Loucy (cell line): ENCODE results near the gene TRPM3.

Experiments
- H2AFZ ChIP-seq: fragments of 200-600 bp; sonication (generic); 2 replicates; pipeline ENCODE4 v1.6.0; 2016; ENCODE audit warnings: antibody characterized with exemption, mild to moderate bottlenecking, low read length, moderate library complexity
- H3F3A ChIP-seq: fragments of 200-600 bp; 2 replicates; pipeline ENCODE4 v1.6.0; 2016; ENCODE audit warnings: antibody characterized with exemption, low read depth, mild to moderate bottlenecking
- H3K27me3 ChIP-seq: fragments of 200-600 bp; sonication (generic); 2 replicates; pipeline ENCODE4 v1.6.1; 2014; ENCODE audit warnings: low read length, mild to moderate bottlenecking; ENCODE audit not compliant: insufficient read depth, poor library complexity, severe bottlenecking
- H3K36me3 ChIP-seq: fragments of 200-600 bp; sonication (generic); 2 replicates; pipeline ENCODE4 v1.6.1; 2016; ENCODE audit warnings: low read length; ENCODE audit not compliant: insufficient read depth
- H3K4me1 ChIP-seq: fragments of 200-600 bp; sonication (generic); 2 replicates; pipeline ENCODE4 v1.5.1; 2014; ENCODE audit warnings: low read length, mild to moderate bottlenecking; ENCODE audit not compliant: insufficient read depth, poor library complexity, severe bottlenecking
- H3K4me2 ChIP-seq: fragments of 200-600 bp; sonication (generic); 2 replicates; pipeline ENCODE4 v1.6.0; 2014; ENCODE audit warnings: antibody characterized with exemption, low read length, low read depth, mild to moderate bottlenecking; ENCODE audit not compliant: poor library complexity, severe bottlenecking
- H3K4me3 ChIP-seq: fragments of 200-600 bp; sonication (generic); 2 replicates; pipeline ENCODE4 v1.5.1; 2014; ENCODE audit warnings: low read length, mild to moderate bottlenecking, mixed read lengths; ENCODE audit not compliant: poor library complexity, severe bottlenecking
- H3K79me2 ChIP-seq: fragments of 200-600 bp; sonication (generic); 2 replicates; pipeline ENCODE4 v1.6.1; 2014; ENCODE audit warnings: low read length; ENCODE audit not compliant: insufficient read depth
- H3K9ac ChIP-seq: fragments of 200-600 bp; sonication (generic); 2 replicates; pipeline ENCODE4 v1.6.0; 2014; ENCODE audit warnings: mild to moderate bottlenecking, low read depth, low read length, moderate library complexity; ENCODE audit not compliant: poor library complexity, severe bottlenecking
- H3K9me2 ChIP-seq: fragments of 200-600 bp; sonication (generic); replicated peaks from 2 replicates; pipeline ENCODE4 v1.6.1; 2016; ENCODE audit warnings: low read depth, low read length, mixed read lengths
- H3K9me3 ChIP-seq: fragments of 200-600 bp; sonication (generic); 2 replicates; pipeline ENCODE4 v1.6.1; 2014; ENCODE audit warnings: mild to moderate bottlenecking, antibody characterized with exemption, low read length, low read depth; ENCODE audit not compliant: insufficient read depth
- H4K20me1 ChIP-seq: fragments of 200-600 bp; sonication (generic); 2 replicates; pipeline ENCODE4 v1.6.0; 2014; ENCODE audit warnings: antibody characterized with exemption, low read length, mild to moderate bottlenecking; ENCODE audit not compliant: insufficient read depth, poor library complexity, severe bottlenecking
- EZH2phosphoT487 ChIP-seq: fragments of 200-600 bp; IDR thresholded peaks from 2 replicates; pipeline ENCODE4 v1.6.1; 2018; ENCODE audit warnings: antibody characterized with exemption, mild to moderate bottlenecking, moderate library complexity, borderline replicate concordance
- TF ChIP-seq, protein P1 (sequence below): fragments of 200-600 bp; sonication (generic); conservative IDR thresholded peaks from 2 replicates; pipeline ENCODE4 v1.5.1; 2014; ENCODE audit warnings: mild to moderate bottlenecking, antibody characterized with exemption, low read length

TRPM3 gene

DNA sequence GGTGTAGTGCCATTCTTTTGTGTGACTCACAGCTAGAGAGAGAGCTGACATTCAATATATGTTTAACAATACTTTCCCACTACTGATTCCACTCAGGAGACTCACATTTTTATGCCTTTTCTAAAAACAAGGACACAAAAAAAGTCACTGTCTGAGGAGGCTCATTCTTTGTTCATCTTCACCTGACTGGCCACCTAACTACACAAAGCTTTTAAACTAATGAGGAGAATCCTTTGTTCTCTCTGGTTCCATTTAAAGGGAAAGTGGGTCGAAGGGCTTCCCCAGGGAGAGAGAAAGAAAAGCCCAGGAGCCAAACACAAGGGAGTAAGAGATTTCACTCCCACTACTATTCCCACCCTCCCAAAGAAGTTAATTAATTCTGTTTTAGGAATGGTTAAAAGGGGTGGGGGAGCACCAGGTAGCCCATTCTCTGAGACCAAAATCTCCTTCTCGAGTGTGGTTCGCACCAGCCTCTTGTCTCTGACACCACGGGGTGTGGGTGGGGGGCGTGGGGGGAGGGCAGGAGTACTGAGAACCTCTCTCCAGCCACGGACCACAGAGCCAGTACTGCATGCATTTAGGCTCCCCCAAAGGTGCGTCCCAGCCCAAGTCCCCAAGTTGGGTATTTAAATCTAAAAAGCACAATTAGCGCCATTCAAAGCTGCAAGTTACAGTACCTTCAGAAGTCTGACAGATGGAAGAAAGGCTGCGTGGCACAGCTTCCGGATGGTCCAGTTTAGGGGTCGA lies 747 bp downstream of the TRPM3 start:
- Histone ChIP-seq H3K4me3 (no peak overlapping the region), H3K79me2 (no peaks in the 10 kb centered on the region), H3K4me2 (no peak overlapping the region), H4K20me1 (no peaks in the 10 kb centered on the region), H3K36me3 (no peaks in the 10 kb centered on the region), H3F3A (no peaks in the 10 kb centered on the region), H3K9me3 (no peaks in the 10 kb centered on the region), H3K9ac (no peak overlapping the region), H2AFZ (no peak overlapping the region), H3K27me3 (no peaks in the 10 kb centered on the region), H3K4me1 (no peaks in the 10 kb centered on the region), H3K9me2 (no peaks in the 10 kb centered on the region)
- TF ChIP-seq, protein P1, sequence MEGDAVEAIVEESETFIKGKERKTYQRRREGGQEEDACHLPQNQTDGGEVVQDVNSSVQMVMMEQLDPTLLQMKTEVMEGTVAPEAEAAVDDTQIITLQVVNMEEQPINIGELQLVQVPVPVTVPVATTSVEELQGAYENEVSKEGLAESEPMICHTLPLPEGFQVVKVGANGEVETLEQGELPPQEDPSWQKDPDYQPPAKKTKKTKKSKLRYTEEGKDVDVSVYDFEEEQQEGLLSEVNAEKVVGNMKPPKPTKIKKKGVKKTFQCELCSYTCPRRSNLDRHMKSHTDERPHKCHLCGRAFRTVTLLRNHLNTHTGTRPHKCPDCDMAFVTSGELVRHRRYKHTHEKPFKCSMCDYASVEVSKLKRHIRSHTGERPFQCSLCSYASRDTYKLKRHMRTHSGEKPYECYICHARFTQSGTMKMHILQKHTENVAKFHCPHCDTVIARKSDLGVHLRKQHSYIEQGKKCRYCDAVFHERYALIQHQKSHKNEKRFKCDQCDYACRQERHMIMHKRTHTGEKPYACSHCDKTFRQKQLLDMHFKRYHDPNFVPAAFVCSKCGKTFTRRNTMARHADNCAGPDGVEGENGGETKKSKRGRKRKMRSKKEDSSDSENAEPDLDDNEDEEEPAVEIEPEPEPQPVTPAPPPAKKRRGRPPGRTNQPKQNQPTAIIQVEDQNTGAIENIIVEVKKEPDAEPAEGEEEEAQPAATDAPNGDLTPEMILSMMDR = no peak
- no peak for TF ChIP-seq EZH2phosphoT487

DNA sequence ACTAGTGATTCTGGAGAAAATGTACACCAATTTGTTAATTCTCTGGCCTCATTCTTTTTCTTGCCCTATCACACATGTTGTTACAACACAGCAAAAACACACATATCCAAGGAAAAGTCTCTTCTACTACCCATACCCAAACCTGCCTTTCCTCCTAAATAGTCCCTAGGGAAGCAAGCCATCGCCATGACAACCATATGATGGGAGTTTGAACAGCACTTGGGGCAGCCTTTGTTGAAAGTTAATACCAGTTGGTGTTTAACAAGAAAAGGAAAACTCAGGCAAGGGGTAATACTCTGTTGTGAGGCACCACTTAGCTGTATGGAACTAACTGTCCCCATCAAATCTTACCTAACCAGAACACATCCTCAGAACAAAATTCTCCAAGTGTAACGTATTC lies 1.7 kb downstream of the TRPM3 start:
- no peaks in the 10 kb centered on the region for H3K4me1 ChIP-seq
- H3K27me3 ChIP-seq = no peaks in the 10 kb centered on the region
- no peak overlapping the region for H3K4me2 ChIP-seq
- H3K4me3 ChIP-seq = no peak overlapping the region
- no peaks in the 10 kb centered on the region for H4K20me1 ChIP-seq
- no peaks in the 10 kb centered on the region for H3K9me3 ChIP-seq
- no peak overlapping the region for H3K9ac ChIP-seq
- no peaks in the 10 kb centered on the region for H3F3A ChIP-seq
- H3K36me3 ChIP-seq = no peaks in the 10 kb centered on the region
- no peak for TF ChIP-seq EZH2phosphoT487
- TF ChIP-seq, protein P1 = no peak
- H2AFZ ChIP-seq = no peak overlapping the region
- H3K9me2 ChIP-seq = no peaks in the 10 kb centered on the region
- H3K79me2 ChIP-seq = no peaks in the 10 kb centered on the region

DNA sequence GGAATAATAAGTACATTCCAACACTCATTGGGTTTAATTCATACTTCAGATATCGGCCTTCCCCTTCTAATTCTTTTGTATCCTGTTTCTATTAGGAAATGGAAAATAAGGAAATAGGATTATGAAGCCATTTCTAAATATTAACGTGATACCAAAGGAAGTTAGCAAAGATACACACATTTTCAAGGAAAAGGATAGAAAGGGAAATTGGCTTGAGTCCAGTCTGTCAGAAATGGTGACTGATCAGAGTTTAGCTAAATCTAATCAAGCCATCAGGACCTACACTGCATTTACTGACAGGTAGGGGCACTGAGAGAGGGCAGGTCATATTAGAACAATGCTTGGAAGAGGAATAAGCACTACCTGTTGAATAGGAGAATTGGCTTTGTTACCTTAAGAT lies 3.1 kb downstream of the TRPM3 start:
- no peaks in the 10 kb centered on the region for H3K9me2 ChIP-seq
- TF ChIP-seq, protein P1 = no peak
- no peak for TF ChIP-seq EZH2phosphoT487
- H3K27me3 ChIP-seq = no peaks in the 10 kb centered on the region
- H3K36me3 ChIP-seq = no peaks in the 10 kb centered on the region
- H3F3A ChIP-seq = no peaks in the 10 kb centered on the region
- H3K79me2 ChIP-seq = no peaks in the 10 kb centered on the region
- H4K20me1 ChIP-seq = no peaks in the 10 kb centered on the region
- no peaks in the 10 kb centered on the region for H3K9me3 ChIP-seq
- H3K4me1 ChIP-seq = no peaks in the 10 kb centered on the region
- H3K4me3 ChIP-seq = no peak overlapping the region
- no peak overlapping the region for H3K4me2 ChIP-seq
- H2AFZ ChIP-seq = no peak overlapping the region
- no peak overlapping the region for H3K9ac ChIP-seq
